AG04450 (cell line): ENCODE results near the gene ARL5A. TPM values are rescaled to one million over a fixed set of nuclear protein-coding genes. Genes with fewer than 3 reads are reported as not detected.

Experiments
- CTCF ChIA-PET: fragments of 300-600, 350-600 bp; formaldehyde crosslinking; extraction: SDS; loops from one replicate; lab custom pipeline; 2022; ENCODE audit warnings: antibody characterized with exemption, inconsistent platforms; lab: Charles Lee
- POLR2A ChIA-PET: fragments of 350-600 bp; formaldehyde crosslinking; extraction: SDS; loops from one replicate; lab custom pipeline; 2021; ENCODE audit warnings: antibody characterized with exemption, inconsistent platforms; lab: Yijun Ruan, JAX
- DNase-seq: peaks from one replicate; pipeline ENCODE4 v3.0.0-alpha.2; 2011; ENCODE audit warnings: low read depth, low spot score
- H3K27ac ChIP-seq: one replicate; pipeline ENCODE4 v1.5.1; 2012; ENCODE audit warnings: low read depth, low read length, control low read depth
- H3K27me3 ChIP-seq: one replicate; pipeline ENCODE4 v1.6.0; 2012; ENCODE audit warnings: low read length; ENCODE audit not compliant: control insufficient read depth, insufficient read depth
- H3K4me3 ChIP-seq: 2 replicates; pipeline ENCODE4 v1.5.1; 2011; ENCODE audit warnings: mild to moderate bottlenecking, low read depth, low read length, control low read depth
- H3K9me3 ChIP-seq: 2 replicates; pipeline ENCODE4 v1.5.1; 2012; ENCODE audit warnings: low read length; ENCODE audit not compliant: control insufficient read depth, insufficient read depth
- polyA plus RNA-seq: library from polyadenylated mRNA; depleted of rRNA; stranded (reverse); fragments of >200 nt; gene quantifications from 2 replicates; pipeline ENCODE4 v1.2.3, GENCODE V29; 2011
- TF ChIP-seq, protein P1 (sequence below): IDR thresholded peaks from 2 replicates; pipeline ENCODE4 v1.5.1; 2011; ENCODE audit warnings: low read depth, low read length, control low read depth, inconsistent platforms

Gene ARL5A
- polyA plus RNA-seq, 1 experiment, result 24.9 TPM

GRCh38 chr2:151774506-151774905, 53.7 kb downstream of the ARL5A start:
- no peak overlapping the region for H3K4me3 ChIP-seq
- no peak overlapping the region for H3K27ac ChIP-seq
- no peaks in the 10 kb centered on the region for H3K9me3 ChIP-seq
- no peaks in the 10 kb centered on the region for H3K27me3 ChIP-seq
- TF ChIP-seq, protein P1, sequence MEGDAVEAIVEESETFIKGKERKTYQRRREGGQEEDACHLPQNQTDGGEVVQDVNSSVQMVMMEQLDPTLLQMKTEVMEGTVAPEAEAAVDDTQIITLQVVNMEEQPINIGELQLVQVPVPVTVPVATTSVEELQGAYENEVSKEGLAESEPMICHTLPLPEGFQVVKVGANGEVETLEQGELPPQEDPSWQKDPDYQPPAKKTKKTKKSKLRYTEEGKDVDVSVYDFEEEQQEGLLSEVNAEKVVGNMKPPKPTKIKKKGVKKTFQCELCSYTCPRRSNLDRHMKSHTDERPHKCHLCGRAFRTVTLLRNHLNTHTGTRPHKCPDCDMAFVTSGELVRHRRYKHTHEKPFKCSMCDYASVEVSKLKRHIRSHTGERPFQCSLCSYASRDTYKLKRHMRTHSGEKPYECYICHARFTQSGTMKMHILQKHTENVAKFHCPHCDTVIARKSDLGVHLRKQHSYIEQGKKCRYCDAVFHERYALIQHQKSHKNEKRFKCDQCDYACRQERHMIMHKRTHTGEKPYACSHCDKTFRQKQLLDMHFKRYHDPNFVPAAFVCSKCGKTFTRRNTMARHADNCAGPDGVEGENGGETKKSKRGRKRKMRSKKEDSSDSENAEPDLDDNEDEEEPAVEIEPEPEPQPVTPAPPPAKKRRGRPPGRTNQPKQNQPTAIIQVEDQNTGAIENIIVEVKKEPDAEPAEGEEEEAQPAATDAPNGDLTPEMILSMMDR, result no peak
- peak; percentile 29 for DNase-seq
- ChIA-PET CTCF (no interaction called here), POLR2A (no interaction called here)

DNA sequence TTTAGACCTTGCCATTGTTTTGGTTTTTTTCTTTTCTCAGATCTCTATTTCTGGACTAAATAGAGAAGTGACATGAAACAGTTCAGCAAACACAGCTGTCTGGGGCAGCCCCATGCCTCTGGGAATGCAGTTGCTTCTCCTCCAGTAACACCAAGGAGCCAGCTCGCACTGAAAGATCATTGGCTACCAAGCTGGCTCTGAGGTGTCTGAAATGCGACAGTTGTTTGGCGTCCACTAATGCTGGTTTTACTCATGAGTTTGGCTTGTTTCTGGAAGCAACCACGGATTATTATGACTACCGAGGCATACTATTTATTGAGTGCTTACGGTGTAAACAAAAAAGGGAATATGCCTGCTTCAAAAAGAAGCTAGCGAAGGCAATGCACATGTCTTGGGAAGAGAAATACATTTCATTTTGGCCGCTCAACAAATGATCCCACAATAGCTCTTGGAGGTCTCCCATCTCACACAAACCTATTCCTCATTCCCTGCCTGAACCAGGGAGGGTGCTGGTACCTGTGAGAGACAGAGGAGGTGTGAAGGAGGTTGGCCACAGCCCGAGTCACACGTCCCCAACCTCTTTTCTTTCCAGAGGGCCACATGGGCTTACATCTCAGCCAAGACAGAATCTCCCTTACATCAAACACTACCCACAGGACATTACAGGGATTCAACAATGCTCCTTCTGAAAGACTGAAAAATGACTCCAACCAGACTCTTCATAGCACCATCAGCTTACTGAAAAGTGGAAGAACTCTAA, 56.4 kb downstream of the ARL5A start:
- Histone ChIP-seq H3K4me3 (no peak overlapping the region), H3K27ac (peak overlapping the region; percentile 63), H3K9me3 (no peaks in the 10 kb centered on the region), H3K27me3 (no peaks in the 10 kb centered on the region)
- ChIA-PET CTCF (interaction anchor here (1.5 kb wide), 1 partner anchor 254 kb away, joined by 5 read pairs; no protein-coding TSS in a partner anchor), POLR2A (interaction anchor here (0.6 to 1.2 kb wide), 2 partner anchors 56 to 482 kb away, joined by 6 to 7 read pairs; partner anchors contain the start of genes ARL5A and NMI)
- TF ChIP-seq, protein P1, result no peak
- DNase-seq, result peak; percentile 84

DNA sequence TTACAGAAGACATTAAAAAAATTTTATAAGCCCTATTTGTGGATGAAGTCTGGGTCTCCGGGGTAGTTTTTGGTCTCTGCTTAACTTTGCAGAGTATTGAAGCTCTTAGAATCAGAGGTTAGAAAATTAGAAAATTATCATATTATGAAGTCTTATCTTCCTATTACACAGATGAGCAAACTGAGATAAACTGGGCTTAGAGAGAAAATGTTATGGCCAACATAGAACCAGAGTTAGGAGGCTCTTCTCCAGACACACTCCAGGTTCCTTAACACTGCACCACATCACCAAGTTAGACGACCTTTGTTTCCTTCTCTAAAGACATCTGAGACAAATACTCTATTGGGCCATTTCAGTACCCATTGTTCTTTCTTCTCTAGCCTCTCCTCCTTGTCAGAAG, 57.2 kb downstream of the ARL5A start:
- TF ChIP-seq, protein P1, result no peak
- no peak for DNase-seq
- Histone ChIP-seq H3K4me3 (no peak overlapping the region), H3K27me3 (no peaks in the 10 kb centered on the region), H3K27ac (no peak overlapping the region), H3K9me3 (no peaks in the 10 kb centered on the region)
- POLR2A ChIA-PET, result interaction anchor here (1.2 kb wide), 1 partner anchor 57 kb away, joined by 6 read pairs; the partner anchor contains the start of gene ARL5A
- CTCF ChIA-PET, result no interaction called here

DNA sequence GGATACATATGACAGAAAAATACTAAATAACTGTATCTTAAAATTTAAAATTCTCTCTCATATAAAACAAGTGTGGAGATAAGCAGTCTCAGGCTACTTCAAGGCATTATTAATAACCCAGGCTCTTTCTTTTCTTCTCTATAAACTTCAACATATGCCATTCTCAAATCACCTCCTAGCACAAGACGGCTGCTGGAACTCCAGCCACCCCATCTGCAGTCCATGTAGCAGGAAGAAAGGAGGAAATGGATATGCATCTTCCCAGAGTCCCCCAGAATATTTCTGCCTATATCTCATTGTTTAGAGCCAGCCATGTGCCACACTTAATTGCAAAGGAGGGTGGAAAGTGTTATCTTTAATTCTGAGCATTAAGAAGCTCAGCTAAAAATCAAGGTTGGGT, 58.6 kb downstream of the ARL5A start:
- TF ChIP-seq, protein P1, result no peak
- Histone ChIP-seq H3K27me3 (no peaks in the 10 kb centered on the region), H3K4me3 (no peak overlapping the region), H3K27ac (no peak overlapping the region), H3K9me3 (no peaks in the 10 kb centered on the region)
- ChIA-PET CTCF (no interaction called here), POLR2A (no interaction called here)
- no peak for DNase-seq

DNA sequence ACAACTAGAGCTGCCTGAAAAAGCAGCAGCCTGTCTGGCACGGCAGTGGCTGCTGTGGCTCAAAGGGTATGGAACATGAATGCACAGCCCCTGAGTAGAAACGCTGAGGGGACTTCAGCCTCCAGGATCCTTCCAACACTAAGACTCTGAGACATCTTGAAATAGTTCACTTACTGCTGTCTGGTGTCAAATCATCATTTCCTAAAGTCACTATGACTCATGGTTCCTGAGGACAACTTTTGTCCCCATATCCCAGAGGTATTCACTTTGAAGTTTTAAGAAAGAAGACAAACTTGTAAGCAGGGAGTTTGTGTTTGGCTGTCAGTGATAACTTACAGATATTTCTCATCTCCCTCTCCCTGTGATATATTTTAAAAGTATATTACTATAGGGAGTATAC, 60.7 kb downstream of the ARL5A start:
- no peak for DNase-seq
- no peak overlapping the region for H3K4me3 ChIP-seq
- POLR2A ChIA-PET, result no interaction called here
- no peaks in the 10 kb centered on the region for H3K27me3 ChIP-seq
- no peaks in the 10 kb centered on the region for H3K9me3 ChIP-seq
- no peak overlapping the region for H3K27ac ChIP-seq
- TF ChIP-seq, protein P1, result no peak
- CTCF ChIA-PET, result no interaction called here
